Ovary (tissue), 9 donors: ENCODE results near the gene METRNL. TPM values are rescaled to one million over a fixed set of nuclear protein-coding genes. Genes with fewer than 3 reads are reported as not detected.

Experiments used
- DNase-seq, 5 donors: peaks; one replicate each; pipeline ENCODE4 v3.0.0-alpha.2; 2019 to 2020
- H3K27ac ChIP-seq, 2 donors: fragments of 200-600 bp; one replicate each; pipeline versions ENCODE4 v1.5.1 to v1.8.0; 2019 to 2022
- H3K27me3 ChIP-seq: fragments of 200-600 bp; one replicate; pipeline ENCODE4 v1.8.0; 2022
- H3K36me3 ChIP-seq: fragments of 200-600 bp; sonication (generic); one replicate; pipeline ENCODE4 v1.5.1; 2019
- H3K4me1 ChIP-seq: one replicate; pipeline ENCODE4 v1.8.1; 2013; ENCODE audit warnings: mild to moderate bottlenecking, moderate library complexity; ENCODE audit not compliant: insufficient read depth
- H3K4me3 ChIP-seq: fragments of 200-600 bp; sonication (generic); one replicate; pipeline ENCODE4 v1.5.1; 2017
- H3K9me3 ChIP-seq, 2 donors: fragments of 200-600 bp in 1 of 2; sonication (generic) in 1 of 2; one replicate each; pipeline versions ENCODE4 v1.5.1 to v1.8.1; 2013 to 2019; ENCODE audit warnings: mild to moderate bottlenecking in 1 of 2, moderate library complexity in 1 of 2
- CTCF ChIP-seq, 3 donors: fragments of 450-650 bp in 2 of 3; fragments of 200-600 bp in 1 of 3; IDR thresholded peaks; one replicate each; pipeline versions ENCODE4 v1.5.1 to v1.8.0; 2016 to 2022; ENCODE audit warnings: antibody characterized with exemption in 3 of 3, mild to moderate bottlenecking in 1 of 3
- EP300 ChIP-seq: sonication (generic); formaldehyde crosslinking; IDR thresholded peaks from one replicate; pipeline ENCODE4 v1.6.1; 2017; ENCODE audit warnings: antibody characterized with exemption
- POLR2A ChIP-seq: fragments of 450-650 bp; IDR thresholded peaks from one replicate; pipeline ENCODE4 v1.6.1; 2017; ENCODE audit warnings: antibody characterized with exemption, mild to moderate bottlenecking, moderate library complexity
- WGBS, 3 donors: extraction: QIAGEN DNeasy Blood & Tissue Kit in 1 of 3; methylation state at CpG; one replicate each; pipeline versions ENCODE4 v1.1.5 to v1.1.7; 2013 to 2017; 5-methylcytosine and 5-hydroxymethylcytosine counted together
- intact Hi-C, 4 donors: fragments of 100-400 bp; cut with DNase I; formaldehyde crosslinking; loops; one replicate each; pipeline versions ENCODE4 v1.11.0 to v1.15.1; 2022 to 2023
- polyA plus RNA-seq, 2 donors: library from polyadenylated mRNA; stranded (reverse); fragments of 200-250 nt in 1 of 2; fragments of 350-450 nt in 1 of 2; fragmentation: Illumina TruSeq in 1 of 2; extraction: RNeasy Lipid Tissue Mini Kit (QIAGEN cat#74804) in 1 of 2; gene quantifications; one replicate each; pipeline ENCODE4 v1.2.3, GENCODE V29; 2013 to 2014
- total RNA-seq, 7 donors: library from RNA; depleted of rRNA in 2 of 7; stranded (reverse); fragments of >200 nt in 2 of 7; fragmentation: NEBNext Ultra II Directional in 3 of 7; extraction: Animal tissue kit (Norgen Biotek cat#: 25700) in 3 of 7; gene quantifications; one replicate each; pipeline versions ENCODE4 v1.1.0 to v1.2.4, GENCODE V29; 2016 to 2023
- donor health status: DM: no; HTN: no; CAD: no; lungs with moderate emphysema.
- donor health status: DM: no; HTN: no; CAD: no.
- donor health status: Bipolar disorder and iron deficiency.
- donor health status: DM: yes; HTN: yes; CAD: no.
- donor health status: DM: no; HTN: no; CAD: no.
- donor health status: DM: yes; HTN: yes; CAD: no.

METRNL gene
- total and polyA plus RNA-seq, 9 donors: 4.3 to 84.3 (median 29.4) TPM

GRCh38 chr17:83142619-83143018 lies 63.2 kb downstream of the METRNL start:
- TF ChIP-seq POLR2A (no peak), EP300 (no peak), CTCF (IDR thresholded peaks at IDR 0.05) (no peak)

GRCh38 chr17:83143817-83144231 lies 64.4 kb downstream of the METRNL start:
- 88 to 90% (median 89%) methylated on average over 10 of the region's 10 CpGs for WGBS, 3 donors

More at GRCh38 chr17:83142619-83143018, 63.2 kb downstream of the METRNL start:
- Histone ChIP-seq H3K36me3 (no peaks in the 10 kb centered on the region), H3K4me3 (no peak overlapping the region), H3K9me3 (no peaks in the 10 kb centered on the region), H3K27me3 (no peaks in the 10 kb centered on the region), H3K27ac (no peak overlapping the region), H3K4me1 (peaks cover 3% of the 10 kb centered on the region)
- DNase-seq: no peak
- intact Hi-C loops: no loop called here
- WGBS, 3 donors: 82 to 91% (median 87%) methylated on average over 4 of the region's 4 CpGs

More at GRCh38 chr17:83143817-83144231, 64.4 kb downstream of the METRNL start:
- no peak for TF ChIP-seq EP300
- TF ChIP-seq POLR2A: no peak
- TF ChIP-seq CTCF (IDR thresholded peaks at IDR 0.05): no peak
- Histone ChIP-seq H3K4me3 (no peak overlapping the region), H3K27me3 (no peaks in the 10 kb centered on the region), H3K9me3 (no peaks in the 10 kb centered on the region), H3K4me1 (peaks cover 3% of the 10 kb centered on the region), H3K27ac (no peak overlapping the region), H3K36me3 (no peaks in the 10 kb centered on the region)
- no peak for DNase-seq
- intact Hi-C loops: no loop called here

Other genes with a start within 250 kb of the METRNL start
- gene ZNF750, start 239.6 kb upstream of the METRNL start, total RNA-seq: not detected
- gene ZNF750, start 239.6 kb upstream of the METRNL start, polyA plus RNA-seq: under 1 TPM in 1 of 2 donors, not detected in 1; 0.02 TPM